Measurements from ENCODE around the gene LRRC61.

The LRRC61 gene

GRCh38 chr7:150332852-150333635 lies 9.9 kb downstream of the LRRC61 start:
- no peak for DNase-seq (ENCODE audit: low spot score)

GRCh38 chr7:150333659-150334058 lies 10.5 kb downstream of the LRRC61 start:
- DNase-seq (ENCODE audit: low spot score): no peak

GRCh38 chr7:150334108-150334507 lies 11.0 kb downstream of the LRRC61 start:
- no peak for DNase-seq (ENCODE audit: low spot score)

- no peak for DNase-seq (ENCODE audit: low spot score)
Measured at GRCh38 chr7:150335108-150335773, 12.1 kb downstream of the LRRC61 start.

DNA sequence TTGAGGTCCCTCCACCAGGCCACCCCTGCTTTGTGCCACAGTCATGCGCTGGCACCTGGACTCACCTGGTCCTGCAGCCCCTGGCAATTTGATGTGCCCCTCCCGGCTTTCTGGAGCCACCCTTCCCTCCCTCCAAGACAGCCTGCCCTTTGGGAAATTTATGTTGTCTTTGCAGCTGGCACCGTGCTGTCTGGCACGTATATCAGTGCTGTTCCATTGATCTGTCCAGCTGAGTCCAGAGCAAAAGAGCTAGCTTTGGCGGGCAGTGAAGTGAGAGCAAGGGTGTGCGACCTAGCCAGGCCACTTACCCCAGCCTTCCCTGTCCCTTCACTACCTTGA lies 12.6 kb downstream of the LRRC61 start:
- DNase-seq (ENCODE audit: low spot score): no peak

GRCh38 chr7:150336746-150337145 lies 13.6 kb downstream of the LRRC61 start:
- DNase-seq (ENCODE audit: low spot score): no peak

GRCh38 chr7:150337179-150337578 lies 14.0 kb downstream of the LRRC61 start:
- DNase-seq (ENCODE audit: low spot score): no peak

DNA sequence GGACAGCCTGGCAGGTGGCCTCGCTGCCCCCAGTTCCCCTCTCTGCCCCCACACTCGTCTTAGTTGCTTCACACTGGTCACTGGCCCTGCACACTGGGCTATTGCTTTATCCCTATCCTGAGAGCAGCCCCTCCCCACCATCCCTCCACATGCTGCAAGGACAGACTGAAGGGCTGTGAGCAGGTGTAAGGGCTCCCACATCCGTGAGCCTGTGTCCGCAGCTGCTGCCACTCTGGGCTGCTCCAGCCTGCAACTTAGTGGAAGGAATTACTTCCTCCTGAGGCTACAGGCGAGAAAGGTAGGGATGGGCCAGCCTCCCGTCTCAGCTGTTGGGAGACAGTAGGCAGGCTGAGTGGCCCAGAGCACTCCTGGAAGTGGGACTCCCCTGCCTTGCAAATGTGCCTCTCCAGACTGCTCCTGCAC lies 14.5 kb downstream of the LRRC61 start:
- DNase-seq (ENCODE audit: low spot score): no peak

GRCh38 chr7:150338166-150338829 lies 15.1 kb downstream of the LRRC61 start:
- no peak for DNase-seq (ENCODE audit: low spot score)

DNA sequence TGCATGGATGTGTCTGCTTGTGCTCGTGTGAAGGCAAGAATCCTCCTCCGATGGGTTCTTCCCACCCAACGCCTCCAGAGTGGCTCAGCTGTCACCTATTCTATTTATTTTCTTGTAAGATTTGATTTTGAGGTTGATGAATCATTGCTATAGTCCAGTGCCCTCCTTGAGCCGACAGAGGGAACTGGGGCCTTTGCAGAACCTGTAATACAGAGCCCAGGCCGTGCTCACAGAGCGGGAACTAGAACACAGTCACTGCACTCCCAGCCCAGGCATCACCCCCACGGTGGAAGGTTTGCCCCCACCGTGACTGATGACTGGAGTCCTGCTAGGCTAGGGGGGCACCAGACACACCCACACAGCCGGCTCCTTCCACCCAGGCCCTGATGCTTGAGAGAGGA lies 16.3 kb downstream of the LRRC61 start:
- DNase-seq (ENCODE audit: low spot score): no peak

DNA sequence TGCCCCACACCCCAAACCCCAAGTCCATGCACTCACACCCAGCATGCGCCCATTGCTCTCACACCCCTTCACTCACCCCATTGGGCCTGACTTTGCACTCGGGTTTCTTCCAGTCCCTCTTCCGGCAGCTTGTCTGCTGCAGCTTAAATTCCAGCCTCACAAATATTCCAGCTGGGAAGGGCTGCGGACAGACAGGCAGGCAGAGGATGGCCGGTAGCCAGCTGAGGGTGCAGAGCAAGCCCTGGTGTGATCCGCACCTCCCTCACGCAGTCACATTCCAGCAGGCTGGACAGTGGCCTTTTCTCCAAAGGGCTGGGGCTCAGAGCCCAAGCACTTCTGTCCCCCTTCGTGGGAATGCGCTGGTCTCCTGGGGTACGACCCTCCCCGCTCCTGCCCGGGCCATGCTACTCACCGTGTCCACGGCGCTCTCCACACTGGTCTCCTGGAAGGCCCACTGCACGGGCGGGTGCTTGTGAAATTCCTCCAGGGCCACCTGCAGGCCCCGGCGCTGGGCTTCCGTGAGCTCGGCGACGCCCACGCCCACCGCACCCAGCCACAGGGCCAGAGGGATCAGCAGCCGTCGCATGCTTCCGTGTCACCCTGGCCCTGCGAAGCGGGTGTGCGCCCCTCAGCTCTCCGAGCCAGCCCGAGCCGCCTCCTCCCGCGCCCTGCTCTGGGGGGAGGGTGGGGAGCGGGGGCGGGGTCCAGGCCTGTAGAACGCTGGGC lies 17.0 kb downstream of the LRRC61 start:
- DNase-seq (ENCODE audit: low spot score): no peak

GRCh38 chr7:150340875-150341262 lies 17.7 kb downstream of the LRRC61 start:
- DNase-seq (ENCODE audit: low spot score): no peak

DNA sequence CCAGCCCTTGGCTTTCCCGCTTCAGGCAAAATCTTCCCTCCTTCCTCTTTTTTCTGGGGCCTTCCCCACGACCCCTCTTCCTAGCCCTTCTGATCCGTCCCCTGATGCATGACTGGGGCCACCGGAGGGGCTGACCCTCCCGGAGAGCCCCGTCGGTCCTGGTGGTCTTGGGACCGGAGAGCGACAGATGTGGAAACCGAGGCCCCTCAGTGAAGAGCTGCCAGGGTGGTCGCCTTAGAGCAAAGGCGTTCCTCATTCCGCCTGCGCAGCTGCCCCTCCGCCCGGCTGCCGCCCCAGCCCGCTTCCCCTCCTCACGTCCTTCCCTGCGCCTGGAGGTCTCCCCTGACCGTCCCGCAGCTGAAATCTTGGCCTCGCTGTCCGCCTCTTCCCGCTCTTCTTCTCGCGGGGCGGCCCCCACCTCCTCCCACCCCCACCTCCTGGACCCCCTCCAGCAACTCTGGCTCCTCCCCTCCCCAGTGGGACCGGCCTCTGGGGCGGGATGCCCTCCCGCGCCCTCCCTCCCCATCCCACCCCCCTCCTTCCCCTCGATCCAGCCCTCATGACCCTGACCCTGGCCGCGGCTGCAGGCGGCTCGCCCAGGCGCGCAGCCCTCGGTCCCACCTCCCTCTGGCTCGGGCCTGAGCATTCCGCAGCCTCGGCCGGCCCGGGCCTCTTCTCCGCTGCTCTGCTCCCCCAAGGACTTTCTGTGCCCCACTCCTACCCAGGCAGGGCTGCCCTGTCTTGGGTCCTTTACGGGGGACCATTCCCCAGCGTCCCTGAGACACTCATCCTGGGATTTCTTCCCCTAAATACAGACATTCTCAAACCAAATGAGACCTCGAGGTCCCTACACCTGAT lies 18.3 kb downstream of the LRRC61 start, which contains the start of gene RARRES2:
TSS of gene RARRES2 (minus strand) at position 367 of the 858 bp plus-strand sequence. CDS start 1,020 bp downstream, outside the sequence.
- no peak for DNase-seq (ENCODE audit: low spot score)

DNA sequence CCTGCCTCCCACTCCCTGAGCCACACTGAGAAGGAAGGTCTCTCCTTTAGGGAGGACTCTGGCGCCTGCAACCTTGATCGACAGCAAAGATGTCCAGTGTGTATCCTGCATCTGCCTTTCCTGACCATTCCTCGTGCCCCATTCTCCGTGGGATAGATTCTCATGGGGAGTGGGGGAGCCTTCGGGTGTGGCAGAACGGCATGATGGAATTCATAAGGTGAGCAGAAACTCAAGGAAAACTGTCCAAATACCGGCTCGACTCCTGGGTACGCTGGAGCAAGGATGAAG lies 18.9 kb downstream of the LRRC61 start:
- DNase-seq (ENCODE audit: low spot score): no peak

GRCh38 chr7:150343225-150343624 lies 20.1 kb downstream of the LRRC61 start:
- no peak for DNase-seq (ENCODE audit: low spot score)

DNA sequence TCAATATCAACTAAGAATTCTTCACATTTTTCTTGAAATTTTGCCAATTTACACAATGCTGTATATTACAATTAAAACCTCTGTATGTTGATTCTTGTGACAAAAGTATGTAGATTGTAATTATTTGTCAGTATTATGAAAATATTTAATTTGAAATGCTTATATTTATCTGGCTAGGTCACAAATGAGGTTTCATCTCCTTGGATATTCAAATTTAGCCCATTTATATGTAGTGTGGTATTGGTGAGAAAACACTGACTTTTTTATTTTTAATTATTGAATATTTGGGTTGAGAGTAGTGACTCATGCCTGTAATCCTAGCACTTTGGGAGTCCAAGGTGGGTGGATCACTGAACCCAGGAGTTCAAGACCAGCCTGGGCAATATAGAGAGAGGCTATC lies 21.1 kb downstream of the LRRC61 start:
- no peak for DNase-seq (ENCODE audit: low spot score)

- no peak for DNase-seq (ENCODE audit: low spot score)
Measured at GRCh38 chr7:150345012-150345411, 21.9 kb downstream of the LRRC61 start.

- DNase-seq (ENCODE audit: low spot score): no peak
Measured at GRCh38 chr7:150346922-150347321, 23.8 kb downstream of the LRRC61 start.

DNA sequence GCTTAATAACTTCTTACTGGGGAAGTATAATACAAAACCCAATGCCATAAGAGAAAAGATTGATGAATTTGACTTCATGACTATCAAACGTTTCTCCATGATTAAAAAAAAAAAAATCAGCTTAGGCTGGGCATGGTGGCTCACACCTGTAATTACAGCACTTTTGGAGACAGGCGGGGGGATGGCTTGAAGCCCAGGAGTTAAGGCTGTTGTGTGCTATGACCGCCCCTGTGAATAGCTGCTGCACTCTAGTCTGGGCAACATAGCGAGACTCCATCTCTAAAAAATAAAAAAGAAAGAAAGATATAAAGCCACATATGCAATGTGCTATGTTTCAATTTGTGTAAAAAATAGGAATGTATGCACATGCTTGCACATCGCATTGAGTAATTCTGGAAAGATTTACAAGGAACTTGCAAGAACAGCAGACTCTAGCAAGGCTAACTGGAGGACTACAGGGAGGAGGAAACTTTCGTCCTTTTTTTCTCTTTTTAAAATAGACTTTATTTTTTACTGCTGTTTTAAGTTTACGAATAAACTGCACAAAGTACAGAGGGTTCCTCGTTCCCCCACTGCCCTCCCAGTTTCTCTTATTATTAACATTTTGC lies 28.5 kb downstream of the LRRC61 start:
- no peak for DNase-seq (ENCODE audit: low spot score)

DNA sequence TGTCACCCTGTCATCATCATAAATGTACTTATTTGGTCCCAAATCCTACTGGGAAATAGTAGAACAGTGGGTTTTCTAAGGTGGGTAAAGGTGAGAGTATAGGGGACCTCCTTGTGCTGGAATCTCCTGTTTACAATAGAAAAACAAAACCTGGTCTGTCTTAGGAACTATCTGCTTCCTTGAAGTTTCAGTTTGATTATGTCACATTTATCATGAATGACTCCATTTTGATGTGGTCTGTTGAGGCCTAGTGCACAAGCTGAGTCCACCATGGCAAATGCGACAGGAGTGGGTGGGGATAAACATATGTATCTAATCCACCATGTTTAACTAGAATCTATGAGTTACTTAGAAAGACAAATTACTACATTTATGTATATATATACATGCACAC lies 32.5 kb downstream of the LRRC61 start:
- DNase-seq (ENCODE audit: low spot score): no peak

GRCh38 chr7:150356265-150356897 lies 33.2 kb downstream of the LRRC61 start:
- no peak for DNase-seq (ENCODE audit: low spot score)

Measured in HuH-7 (cell line).